ENCODE results near the gene AKAP5.
"Not testable (repeated sequence)": the region's sequence is repeated elsewhere in the genome, so short reads cannot be mapped to it uniquely, and the experiment has no call there.

Gene AKAP5

DNA sequence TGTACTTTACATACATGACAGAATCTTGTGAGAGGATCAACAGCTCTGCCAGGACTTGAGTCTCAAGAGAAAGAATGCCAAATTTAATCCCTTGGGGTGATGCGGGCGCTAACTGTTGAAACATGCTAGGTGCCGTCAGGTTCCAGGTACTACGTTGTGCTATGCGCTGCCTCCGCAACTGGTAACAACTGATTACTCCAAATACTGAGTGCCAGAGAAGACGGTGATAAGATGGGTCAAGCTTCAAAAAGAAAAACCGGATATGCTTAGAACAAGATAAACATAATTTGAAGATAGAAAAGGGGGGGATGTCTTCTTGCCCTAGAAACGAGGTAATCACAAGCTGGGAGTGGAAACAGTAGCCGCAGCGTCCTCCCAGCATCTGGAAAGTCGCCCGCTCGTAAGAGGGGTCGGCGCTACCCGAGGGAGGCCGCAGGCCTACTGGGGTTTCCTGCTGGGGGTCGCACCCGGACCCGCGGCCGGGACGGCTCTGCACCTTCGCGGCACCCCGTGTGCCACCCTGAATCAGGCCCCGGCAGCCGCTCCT is 37.7 kb downstream of the AKAP5 start:
- DNase-seq (ENCODE audit: low spot score) = no peak

DNA sequence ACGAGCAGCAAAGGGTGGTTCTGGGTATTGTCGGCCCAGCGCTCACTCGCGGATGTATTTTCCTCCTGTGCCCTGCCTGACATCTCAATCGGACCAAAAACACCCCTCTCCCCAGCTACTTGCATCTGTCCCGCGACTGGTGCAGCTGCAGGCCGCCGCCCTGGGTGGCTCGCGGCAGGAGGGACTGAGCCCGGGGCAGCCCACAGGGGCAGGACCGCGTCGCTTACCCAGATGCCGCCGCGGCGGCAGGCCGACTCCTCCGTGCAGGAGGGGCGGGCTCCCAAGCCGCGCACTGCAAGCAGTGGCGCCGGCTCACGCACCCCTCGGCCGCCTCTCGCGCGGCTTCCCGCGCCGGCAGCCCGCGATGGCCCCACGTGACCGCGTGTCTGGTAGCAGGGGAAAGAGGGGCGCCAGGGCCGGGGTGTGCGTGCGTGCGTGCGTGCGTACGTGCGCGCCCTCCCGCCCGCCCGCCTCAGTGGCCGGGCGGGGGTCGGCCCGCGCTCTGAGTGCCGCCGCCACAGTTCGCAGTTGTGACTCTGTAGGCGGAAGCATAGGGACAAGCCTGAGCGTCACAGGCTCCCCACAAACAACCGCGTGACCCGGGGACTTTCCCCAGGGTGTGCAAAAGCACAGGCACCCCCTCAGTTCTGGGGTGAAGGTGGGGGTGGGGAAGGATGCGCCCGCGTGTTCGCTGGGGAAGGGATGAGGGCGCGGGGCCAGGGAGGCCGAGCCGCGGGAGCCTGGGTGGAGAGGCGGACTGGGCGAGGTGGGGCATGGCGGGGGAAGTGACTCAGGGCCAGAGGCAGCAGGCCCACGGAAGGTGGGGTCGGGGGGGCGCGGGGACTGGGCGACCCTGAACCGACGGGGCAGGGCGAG is 38.4 kb downstream of the AKAP5 start, which contains the start of gene ZBTB25:
TSS of gene ZBTB25 (minus strand) at position 405 of the 876 bp plus-strand sequence. CDS start 13,305 bp downstream, outside the sequence.
- peak; percentile 94 for DNase-seq (ENCODE audit: low spot score)

DNA sequence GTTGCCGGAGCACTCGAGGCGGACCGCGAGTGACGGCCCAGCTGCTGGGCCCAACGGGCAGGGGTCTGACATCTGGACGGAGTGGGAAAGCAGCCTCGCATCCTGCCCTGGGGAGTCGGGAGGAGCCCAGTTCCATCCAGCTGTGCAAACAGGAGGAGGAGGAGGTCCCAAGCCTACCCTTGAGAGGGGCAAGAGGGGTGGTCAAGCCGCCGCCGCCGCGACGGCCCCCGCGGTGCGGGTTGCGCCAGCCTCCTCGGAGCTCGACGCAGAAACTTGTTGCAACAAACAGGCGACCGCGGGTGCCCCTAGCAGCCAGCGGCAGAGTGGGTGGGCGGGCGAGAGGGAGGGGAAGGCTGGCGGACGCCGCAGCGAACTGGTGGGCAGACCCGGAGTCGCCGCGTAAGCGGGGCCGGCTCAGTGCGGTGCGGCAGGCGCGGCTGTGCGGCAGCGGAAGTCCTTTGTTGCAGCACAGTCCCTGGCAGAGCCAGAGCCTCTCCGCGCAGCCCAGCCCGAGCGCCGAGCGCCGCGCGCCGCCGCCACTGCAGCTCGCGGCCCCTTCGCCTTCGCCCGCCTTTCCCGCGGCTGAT is 39.1 kb downstream of the AKAP5 start, which contains the start of gene ZBTB1:
TSS of gene ZBTB1 (plus strand) at position 461 of the 587 bp plus-strand sequence. CDS start 16,735 bp downstream, outside the sequence.
- peak; percentile 93 for DNase-seq (ENCODE audit: low spot score)

DNA sequence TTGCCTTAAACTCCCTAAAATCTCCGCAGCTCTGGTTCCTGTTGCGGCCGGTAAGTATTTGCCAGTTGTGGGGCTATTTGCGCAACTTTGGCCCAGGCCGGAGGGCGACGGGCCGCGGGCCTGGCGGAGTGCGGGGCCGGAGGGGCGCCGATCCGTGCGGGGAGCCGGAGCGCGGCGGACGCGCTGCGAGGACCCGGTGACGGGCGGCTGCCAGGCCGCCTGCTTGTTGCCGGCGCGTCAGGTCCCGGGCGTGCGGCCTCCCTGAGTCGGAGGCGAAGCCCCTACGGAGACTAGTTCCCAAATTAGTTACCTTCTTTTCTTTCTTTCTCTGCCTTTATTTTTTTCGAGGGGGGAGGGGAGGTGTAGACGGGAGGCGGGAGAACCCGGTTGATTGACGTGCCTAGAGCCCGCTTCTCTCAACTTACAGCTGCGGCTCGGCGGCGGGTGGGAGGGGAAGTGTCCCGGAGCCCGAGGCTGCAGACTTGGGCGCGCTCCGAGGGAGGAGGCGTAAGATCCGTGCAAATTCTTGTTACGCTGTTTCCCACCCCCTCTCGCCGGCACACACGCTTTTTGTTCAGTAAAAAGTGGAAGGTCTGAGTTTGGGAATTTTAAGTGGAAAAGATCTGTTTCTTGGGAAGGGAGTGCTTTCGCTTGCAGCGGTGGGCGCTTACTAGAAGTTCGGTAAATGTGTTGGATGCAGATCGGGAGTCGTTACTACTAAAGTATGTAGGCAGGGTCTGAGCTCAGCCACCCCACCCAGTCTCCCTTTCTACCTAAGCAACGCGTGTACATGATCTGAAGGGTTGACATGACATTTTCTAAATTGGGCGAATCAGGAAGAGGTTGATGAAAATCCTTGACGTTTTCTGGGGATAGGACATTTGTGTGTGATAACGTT is 39.8 kb downstream of the AKAP5 start:
- peak; percentile 91 for DNase-seq (ENCODE audit: low spot score)

DNA sequence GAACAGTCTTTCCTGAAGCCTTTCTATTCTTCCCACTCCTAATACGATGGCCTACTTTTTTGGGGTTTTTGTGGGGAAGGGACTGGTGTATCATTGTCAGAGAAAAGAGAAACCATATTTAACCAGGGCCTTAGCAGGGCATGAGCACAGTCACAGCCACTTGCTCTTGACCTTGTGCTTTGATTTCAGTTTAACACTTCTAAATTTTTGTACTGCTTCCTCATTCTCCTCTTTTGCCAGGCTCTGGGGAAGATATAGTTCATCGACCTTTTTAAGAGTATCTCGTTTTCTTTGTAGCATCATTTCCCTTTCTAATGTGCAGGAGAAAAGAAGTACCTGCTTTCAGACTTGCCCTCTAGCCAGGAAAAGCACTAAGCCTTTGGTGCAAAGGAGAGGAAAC is 41.4 kb downstream of the AKAP5 start:
- no peak for DNase-seq (ENCODE audit: low spot score)

DNA sequence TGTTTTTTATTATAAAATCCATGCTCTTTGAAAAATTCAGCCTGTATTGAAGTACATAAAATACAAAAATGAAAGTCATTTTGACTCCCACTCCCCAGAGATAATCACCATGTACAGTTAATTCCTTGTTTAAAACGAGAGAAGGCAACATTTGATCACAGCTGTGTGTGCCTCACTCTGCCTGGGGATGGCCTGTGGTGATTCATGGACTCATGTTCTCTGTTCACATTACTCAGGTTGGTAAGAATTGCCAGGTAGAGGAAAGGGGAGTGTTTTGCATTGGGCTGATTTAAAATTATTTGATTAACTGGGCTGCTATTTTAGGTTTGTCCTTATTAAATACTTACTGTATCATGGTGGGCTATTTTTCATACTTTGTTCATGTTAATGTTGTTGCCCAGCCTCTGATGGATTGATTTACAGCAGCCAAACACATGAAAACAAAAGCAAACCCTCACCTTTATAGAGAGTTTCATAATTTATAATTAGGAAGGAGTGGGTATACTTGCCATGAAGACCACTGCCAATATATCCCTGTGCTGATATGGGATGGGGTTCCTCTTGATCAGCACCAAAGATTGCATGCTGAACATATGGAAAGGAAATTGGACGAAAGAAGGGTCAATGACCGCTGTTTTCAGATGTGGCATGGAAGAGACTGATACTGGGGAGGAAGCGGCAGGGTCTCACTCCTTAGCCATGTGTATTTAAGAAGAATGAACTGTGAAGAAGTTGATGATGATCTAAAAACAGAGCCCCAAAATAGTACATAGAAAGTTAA is 42.3 kb downstream of the AKAP5 start:
- DNase-seq (ENCODE audit: low spot score) = no peak

DNA sequence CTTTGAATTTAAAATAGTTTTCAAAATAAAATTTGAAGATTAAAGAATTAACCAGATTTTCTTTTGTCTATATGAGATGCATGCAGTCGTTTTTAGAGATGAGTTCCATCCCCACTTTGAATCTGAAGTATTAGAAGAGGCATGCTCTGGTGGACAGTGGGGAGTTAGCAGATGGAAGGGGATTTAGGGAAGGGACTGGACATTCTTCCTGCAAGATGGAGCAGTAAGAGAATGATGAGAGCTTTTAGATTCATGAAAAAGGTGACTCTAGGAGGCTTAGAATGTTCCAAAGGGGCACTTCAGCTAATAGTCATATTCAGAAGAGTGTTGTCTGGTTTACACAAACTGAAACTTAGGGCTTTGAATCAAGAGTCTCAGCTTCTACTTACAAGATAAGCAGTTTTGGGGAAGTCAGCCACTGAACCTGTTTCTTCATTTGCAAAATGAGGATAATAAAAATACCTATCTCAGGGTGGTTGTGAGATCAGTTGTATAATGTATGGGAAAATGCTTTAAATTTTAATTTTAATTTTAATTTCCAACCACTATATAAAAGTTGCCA is 43.0 kb downstream of the AKAP5 start:
- DNase-seq (ENCODE audit: low spot score) = no peak

DNA sequence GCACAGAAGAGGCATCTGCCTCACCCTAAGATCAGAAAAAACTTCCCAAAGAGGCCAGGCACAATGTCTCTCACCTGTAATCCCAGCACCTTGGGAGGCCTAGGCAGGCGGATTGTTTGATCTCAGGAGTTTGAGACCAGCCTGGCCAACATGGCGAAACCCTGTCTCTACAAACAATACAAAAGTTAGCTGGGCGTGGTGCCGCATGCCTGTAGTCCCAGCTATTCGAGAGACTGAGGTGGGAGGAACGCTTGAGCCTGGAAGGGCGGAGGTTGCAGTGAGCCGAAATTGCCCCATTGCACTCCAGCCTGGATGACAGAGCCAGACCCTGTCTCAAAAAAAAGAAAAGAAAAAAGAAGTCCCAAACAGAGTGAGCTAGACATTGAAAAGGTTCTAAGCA is 43.7 kb downstream of the AKAP5 start:
- no peak for DNase-seq (ENCODE audit: low spot score)

DNA sequence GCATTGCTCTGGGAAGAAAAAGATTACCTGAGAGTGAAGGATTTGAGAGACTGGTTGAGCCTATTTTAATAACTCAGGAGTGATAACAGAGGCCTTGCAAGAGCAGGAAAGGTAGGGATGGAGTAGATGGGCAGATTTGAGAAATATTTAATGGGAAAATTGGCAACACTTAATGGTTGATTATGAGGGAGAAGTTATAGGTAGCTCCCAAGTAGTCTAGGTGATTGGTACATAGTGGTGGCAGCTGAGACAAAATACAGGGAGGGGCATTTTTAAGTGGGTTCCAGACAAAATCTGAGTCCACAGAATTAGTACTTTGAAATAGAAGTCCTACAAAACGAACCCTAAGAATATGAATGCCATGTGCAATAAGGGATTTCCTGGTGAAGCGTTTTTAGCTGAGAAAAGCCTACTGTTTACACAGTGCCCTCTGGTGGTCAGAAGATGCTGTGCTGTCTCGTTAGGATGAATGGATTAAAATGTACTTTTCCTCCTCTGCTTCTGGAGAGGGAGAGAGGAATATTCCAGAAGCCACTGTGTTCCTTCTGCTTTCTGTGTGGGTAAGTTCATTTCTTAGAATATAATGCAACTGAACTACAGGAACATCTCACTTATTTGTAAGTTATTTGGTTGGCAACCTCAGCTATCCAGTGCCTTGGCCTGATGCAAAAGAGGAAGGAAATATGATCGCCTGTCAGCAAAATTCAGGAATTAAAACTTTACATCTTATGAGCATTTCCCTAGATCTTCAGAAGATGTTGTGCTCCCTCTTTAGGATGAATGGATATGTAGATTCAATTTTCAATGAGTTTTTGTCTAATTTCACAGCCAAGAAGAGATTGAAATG is 45.7 kb downstream of the AKAP5 start:
- peak; percentile 58 for DNase-seq (ENCODE audit: low spot score)

DNA sequence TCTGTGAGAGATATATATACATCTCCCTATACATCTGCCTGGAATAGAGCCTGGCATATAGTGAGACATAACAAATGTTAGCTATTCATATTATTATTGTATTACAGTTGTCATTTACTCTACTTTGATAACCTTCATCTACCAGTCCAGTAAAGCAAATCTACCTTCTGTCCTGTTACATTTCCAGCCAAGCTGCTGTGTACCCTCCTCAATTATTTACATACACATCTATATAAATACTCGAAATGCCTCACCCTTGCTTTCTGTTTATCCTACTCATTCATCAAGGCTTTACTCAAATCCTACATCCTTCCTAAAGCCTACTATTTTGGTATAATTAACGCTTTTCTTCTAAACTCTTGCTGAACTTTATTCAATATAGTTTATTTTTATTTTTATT is 48.0 kb downstream of the AKAP5 start:
- no peak for DNase-seq (ENCODE audit: low spot score)

DNA sequence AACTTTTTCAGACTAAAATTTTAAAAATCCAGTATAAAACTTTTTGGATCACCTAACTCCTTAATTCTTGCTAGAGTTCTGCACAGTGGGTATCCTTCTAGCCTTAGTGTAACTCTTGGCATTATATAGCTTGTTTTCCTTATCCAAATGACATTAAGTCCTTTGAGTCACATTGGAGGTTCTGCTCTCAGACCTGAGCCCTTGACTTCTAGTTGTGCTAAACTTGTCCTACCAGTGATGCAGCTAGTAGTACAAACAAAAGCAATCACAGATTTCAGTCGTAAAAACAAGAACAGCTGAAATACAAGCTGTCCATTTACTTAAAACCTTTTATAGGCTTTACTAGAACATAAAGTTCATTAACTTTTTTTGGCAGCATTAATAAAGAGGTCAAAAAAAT is 49.8 kb downstream of the AKAP5 start:
- DNase-seq (ENCODE audit: low spot score) = no peak

DNA sequence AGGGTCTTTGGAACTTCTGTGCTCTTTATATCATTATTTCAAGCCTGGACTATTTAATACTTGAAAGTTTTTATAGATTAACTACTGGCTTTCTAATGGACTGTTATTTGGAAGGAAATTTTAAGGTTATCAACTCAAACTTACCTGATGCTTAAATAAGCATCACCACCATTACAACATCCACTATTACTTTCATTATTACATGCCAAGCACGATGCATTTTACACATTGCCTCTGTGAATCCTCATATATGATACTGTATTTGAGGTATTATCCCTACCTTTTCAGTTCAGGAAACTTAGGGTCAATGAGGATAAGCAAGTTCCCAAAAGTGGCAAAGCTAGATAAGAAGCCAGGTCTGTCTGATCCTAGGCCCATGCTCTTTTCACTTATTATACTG is 51.7 kb downstream of the AKAP5 start:
- DNase-seq (ENCODE audit: low spot score) = no peak

DNA sequence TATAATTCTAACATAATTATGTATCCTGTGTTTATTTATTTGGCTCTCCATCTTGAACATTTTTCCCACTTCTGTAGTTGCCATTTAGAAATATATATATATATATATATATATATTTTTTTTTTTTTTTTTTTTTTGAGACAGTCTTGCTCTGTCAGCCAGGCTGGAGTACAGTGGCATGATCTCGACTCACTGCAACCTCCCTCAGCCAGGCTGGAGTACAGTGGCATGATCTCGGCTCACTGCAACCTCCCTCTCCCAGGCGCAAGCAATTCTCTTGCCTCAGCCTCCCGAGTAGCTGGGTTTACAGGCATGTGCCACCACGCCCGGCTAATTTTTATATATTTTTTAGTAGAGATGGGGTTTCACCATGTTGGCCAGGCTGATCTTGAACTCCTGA is 52.4 kb downstream of the AKAP5 start:
- DNase-seq (ENCODE audit: low spot score) = not testable (repeated sequence)

DNA sequence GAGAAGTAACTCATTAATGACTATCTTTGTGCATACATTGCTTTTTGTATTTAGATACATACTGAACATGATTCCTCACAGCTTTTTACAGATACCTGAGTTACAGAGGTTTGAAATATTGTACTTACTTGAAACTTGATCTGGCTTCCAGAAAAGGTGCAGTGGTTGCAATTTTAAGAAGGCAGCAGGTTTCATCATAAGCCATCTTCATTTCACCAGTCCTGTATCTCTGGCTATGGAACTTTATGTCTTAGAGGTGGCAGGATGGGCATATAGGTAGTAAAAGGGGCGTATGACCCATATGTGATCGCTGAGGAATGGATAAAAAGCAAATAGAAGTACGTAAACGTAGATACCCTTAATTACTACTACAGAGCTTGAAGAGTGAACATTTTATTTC is 52.9 kb downstream of the AKAP5 start:
- no peak for DNase-seq (ENCODE audit: low spot score)

DNA sequence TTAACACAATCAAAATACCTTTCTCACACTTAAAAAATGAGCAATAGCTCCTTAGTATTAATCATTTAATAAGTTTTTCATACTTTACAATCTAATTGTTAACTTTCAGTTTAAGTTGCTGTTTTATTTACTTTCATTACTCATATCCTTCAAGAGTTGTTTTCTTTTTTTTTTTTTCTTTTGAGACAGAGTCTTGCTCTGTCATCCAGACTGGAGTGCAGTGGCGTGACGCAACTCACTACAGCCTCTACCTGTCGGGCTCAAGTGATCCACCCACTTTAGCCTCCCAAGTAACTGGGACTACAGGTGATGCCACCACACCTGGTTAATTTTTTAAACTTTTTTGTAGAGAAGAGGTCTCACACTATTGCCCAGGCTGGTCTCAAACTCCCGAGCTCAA is 55.4 kb downstream of the AKAP5 start:
- no peak for DNase-seq (ENCODE audit: low spot score)

DNA sequence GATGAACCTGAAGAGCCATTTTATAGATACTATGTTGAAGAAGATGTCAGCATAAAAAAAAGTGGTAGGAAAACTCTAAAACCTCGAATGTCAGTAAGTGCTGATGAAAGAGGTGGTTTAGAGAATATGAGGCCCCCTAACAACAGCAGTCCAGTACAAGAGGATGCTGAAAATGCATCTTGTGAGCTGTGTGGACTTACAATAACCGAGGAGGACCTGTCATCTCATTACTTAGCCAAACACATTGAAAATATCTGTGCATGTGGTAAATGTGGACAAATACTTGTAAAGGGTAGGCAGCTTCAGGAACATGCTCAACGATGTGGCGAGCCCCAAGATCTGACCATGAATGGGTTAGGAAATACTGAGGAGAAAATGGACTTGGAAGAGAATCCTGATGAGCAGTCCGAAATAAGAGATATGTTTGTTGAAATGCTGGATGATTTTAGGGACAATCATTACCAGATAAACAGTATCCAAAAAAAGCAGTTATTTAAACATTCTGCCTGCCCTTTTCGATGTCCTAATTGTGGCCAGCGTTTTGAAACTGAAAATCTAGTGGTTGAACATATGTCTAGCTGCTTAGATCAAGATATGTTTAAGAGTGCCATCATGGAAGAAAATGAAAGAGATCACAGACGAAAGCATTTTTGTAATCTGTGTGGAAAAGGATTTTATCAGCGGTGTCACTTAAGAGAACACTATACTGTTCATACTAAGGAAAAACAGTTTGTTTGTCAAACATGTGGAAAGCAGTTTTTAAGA is 57.5 kb downstream of the AKAP5 start:
- DNase-seq (ENCODE audit: low spot score) = no peak
